ENCODE data around the gene TXNDC11. TPM values are rescaled to one million over a fixed set of nuclear protein-coding genes. Genes with fewer than 3 reads are reported as not detected.

Gene TXNDC11
- total RNA-seq, 1 donor from 2014 or later = 38.3 TPM

- DNase-seq (ENCODE audit: low read depth) = no peak
Observed at GRCh38 chr16:11755022-11755760, 12.5 kb upstream of the TXNDC11 start.

- no peak for DNase-seq (ENCODE audit: low read depth)
Observed at GRCh38 chr16:11752856-11753255, 10.2 kb upstream of the TXNDC11 start.

GRCh38 chr16:11750056-11750455 lies 7.4 kb upstream of the TXNDC11 start:
- DNase-seq (ENCODE audit: low read depth) = no peak

- DNase-seq (ENCODE audit: low read depth) = peak; percentile 66
Observed at GRCh38 chr16:11748404-11749254, 6.0 kb upstream of the TXNDC11 start.

- no peak for DNase-seq (ENCODE audit: low read depth)
Observed at GRCh38 chr16:11747949-11748403, 5.3 kb upstream of the TXNDC11 start.

- DNase-seq (ENCODE audit: low read depth) = no peak
Observed at GRCh38 chr16:11744075-11744470, 1.4 kb upstream of the TXNDC11 start.

- peak; percentile 82 for DNase-seq (ENCODE audit: low read depth)
Observed at GRCh38 chr16:11743308-11744074, 834 bp upstream of the TXNDC11 start.

- no peak for DNase-seq (ENCODE audit: low read depth)
Observed at GRCh38 chr16:11742093-11742535, 543 bp downstream of the TXNDC11 start.

- DNase-seq (ENCODE audit: low read depth) = no peak
Observed at GRCh38 chr16:11740567-11740966, 2.1 kb downstream of the TXNDC11 start.

GRCh38 chr16:11738742-11739544 lies 3.7 kb downstream of the TXNDC11 start:
- DNase-seq (ENCODE audit: low read depth) = no peak

- no peak for DNase-seq (ENCODE audit: low read depth)
Observed at GRCh38 chr16:11737713-11738112, 4.9 kb downstream of the TXNDC11 start.

- DNase-seq (ENCODE audit: low read depth) = no peak
Observed at GRCh38 chr16:11736903-11737302, 5.8 kb downstream of the TXNDC11 start.

GRCh38 chr16:11735787-11736186 lies 6.9 kb downstream of the TXNDC11 start:
- no peak for DNase-seq (ENCODE audit: low read depth)

GRCh38 chr16:11734653-11735043 lies 8.0 kb downstream of the TXNDC11 start:
- no peak for DNase-seq (ENCODE audit: low read depth)

- DNase-seq (ENCODE audit: low read depth) = no peak
Observed at GRCh38 chr16:11734025-11734652, 8.5 kb downstream of the TXNDC11 start.

GRCh38 chr16:11731222-11731621 lies 11.4 kb downstream of the TXNDC11 start:
- no peak for DNase-seq (ENCODE audit: low read depth)

- DNase-seq (ENCODE audit: low read depth) = no peak
Observed at GRCh38 chr16:11729787-11730186, 12.9 kb downstream of the TXNDC11 start.

- no peak for DNase-seq (ENCODE audit: low read depth)
Observed at GRCh38 chr16:11727796-11728543, 14.7 kb downstream of the TXNDC11 start.

GRCh38 chr16:11726008-11726407 lies 16.6 kb downstream of the TXNDC11 start:
- DNase-seq (ENCODE audit: low read depth) = peak; percentile 92

GRCh38 chr16:11725457-11725856 lies 17.2 kb downstream of the TXNDC11 start:
- DNase-seq (ENCODE audit: low read depth) = no peak

Data from renal cortical epithelial cell (primary cell).